DND-41 (cell line): Measurements from ENCODE around the gene PSMD2.

Source experiments
- EZH2 ChIP-seq: IDR thresholded peaks from 3 replicates; pipeline ENCODE4 v1.6.1; 2012; ENCODE audit warnings: borderline replicate concordance, low read depth, mild to moderate bottlenecking, moderate library complexity, low read length, inconsistent platforms; ENCODE audit not compliant: severe bottlenecking
- TF ChIP-seq, protein P1 (sequence below): IDR thresholded peaks from 2 replicates; pipeline ENCODE4 v1.5.1; 2012; ENCODE audit warnings: borderline replicate concordance, low read length, moderate library complexity, mild to moderate bottlenecking; ENCODE audit not compliant: poor library complexity, severe bottlenecking; ENCODE audit errors: extremely low read depth

DNA sequence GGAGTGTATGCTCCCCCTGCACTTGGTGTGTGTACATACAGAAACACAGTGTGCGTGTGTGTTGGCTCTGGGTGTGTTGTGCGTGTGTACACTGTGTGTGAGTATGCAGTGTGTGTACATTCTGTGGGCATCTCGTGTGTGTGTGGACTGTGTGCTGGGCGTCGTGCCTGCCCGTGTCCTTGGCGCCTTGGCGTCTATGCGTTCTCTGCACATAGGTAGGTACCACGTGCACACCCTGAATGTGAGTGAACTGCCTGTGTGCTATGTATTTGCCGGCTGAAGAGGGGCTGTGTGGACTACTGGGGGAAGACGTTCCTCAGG lies 23.7 kb upstream of the PSMD2 start:
- TF ChIP-seq, protein P1, sequence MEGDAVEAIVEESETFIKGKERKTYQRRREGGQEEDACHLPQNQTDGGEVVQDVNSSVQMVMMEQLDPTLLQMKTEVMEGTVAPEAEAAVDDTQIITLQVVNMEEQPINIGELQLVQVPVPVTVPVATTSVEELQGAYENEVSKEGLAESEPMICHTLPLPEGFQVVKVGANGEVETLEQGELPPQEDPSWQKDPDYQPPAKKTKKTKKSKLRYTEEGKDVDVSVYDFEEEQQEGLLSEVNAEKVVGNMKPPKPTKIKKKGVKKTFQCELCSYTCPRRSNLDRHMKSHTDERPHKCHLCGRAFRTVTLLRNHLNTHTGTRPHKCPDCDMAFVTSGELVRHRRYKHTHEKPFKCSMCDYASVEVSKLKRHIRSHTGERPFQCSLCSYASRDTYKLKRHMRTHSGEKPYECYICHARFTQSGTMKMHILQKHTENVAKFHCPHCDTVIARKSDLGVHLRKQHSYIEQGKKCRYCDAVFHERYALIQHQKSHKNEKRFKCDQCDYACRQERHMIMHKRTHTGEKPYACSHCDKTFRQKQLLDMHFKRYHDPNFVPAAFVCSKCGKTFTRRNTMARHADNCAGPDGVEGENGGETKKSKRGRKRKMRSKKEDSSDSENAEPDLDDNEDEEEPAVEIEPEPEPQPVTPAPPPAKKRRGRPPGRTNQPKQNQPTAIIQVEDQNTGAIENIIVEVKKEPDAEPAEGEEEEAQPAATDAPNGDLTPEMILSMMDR, result no peak
- TF ChIP-seq EZH2, result no peak
